NCI-H748 (cell line): ENCODE results near the gene ADAP1.
"Not testable (repeated sequence)": the region's sequence is repeated elsewhere in the genome, so short reads cannot be mapped to it uniquely, and the experiment has no call there.

Experiments
- DNase-seq: peaks from one replicate; lab custom pipeline; 2025; ENCODE audit not compliant: unreplicated experiment; lab: John Stamatoyannopoulos, UW

The ADAP1 gene

DNA sequence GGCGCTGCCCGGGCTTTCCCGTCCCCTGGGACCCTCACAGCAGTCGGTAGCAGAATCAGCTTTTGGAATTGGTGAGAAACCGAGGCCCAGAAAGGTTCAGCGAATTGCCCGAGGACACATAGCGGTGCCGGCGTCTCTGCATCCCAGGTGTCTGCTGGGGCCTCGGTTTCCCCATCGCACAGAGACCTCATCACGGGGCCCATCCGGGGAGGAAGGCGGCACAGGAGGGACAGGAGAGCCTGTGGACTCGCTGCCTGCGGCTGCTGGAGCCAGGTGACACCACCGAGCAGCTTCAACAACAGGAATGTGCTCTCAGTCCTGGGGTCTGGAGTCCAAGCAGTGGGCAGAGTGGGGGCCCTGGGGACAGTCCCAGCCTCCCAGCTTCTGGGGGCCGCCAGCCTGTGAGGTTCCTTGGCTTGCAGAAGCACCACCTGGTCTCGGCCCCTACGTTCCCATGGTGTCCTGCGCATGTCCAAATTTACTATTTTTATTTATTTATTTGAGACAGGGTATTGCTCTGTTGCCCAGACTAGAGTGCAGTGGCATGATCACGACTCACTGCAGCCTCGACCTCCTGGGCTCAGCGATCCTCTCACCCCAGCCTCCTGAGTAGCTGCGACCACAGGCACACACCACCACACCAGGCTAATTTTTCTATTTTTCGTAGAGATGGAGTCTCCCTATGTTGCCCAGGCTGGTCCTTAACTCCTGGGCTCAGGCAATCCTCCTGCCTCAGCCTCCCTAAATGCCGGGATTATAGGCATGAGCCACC, 21.4 kb upstream of the ADAP1 start:
- DNase-seq: no peak

- peak; percentile 91 for DNase-seq
These were observed 20.6 kb upstream of the ADAP1 start, which contains the start of gene COX19 for GRCh38 chr7:974820-975681. Gene COX19 (minus strand): TSS chr7:975549. CDS start chr7:975509, 40 bp downstream.

DNA sequence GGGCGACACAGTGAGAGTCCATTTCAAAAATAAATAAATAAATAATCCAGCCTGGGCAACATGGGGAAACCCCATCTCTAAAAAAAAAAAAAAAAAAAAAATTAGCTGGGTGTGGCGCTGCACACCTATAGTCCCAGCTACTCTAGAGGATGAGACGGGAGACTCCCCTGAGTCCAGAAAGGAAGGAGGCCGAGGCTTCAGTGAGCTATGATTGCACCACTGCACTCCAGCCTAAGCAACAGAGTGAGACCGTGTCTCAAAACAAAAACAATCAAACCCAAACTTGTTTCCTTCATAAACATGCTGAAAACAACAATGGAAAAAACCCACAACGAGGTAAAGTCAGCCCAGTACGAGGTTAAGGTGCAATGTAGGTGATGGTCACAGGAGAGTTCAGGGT, 19.7 kb upstream of the ADAP1 start:
- no peak for DNase-seq

DNA sequence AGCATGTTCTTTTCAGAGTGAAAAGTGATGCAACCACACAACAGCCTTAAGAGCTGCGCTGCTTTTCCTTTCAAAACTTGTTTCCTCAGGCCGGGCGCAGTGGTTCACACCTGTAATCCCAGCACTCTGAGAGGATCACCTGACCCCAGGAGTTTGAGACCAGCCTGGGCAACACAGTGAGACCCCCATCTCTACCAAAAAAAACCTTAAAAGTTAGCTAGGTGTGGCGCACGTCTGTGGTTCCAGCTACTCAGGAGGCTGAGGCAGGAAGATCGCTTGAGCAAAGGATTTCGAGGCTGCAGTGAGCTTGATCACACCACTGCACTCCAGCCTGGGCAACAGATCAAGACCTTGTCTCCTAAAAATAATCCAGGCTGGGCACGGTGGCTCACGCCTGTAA, 18.8 kb upstream of the ADAP1 start:
- DNase-seq: no peak

DNA sequence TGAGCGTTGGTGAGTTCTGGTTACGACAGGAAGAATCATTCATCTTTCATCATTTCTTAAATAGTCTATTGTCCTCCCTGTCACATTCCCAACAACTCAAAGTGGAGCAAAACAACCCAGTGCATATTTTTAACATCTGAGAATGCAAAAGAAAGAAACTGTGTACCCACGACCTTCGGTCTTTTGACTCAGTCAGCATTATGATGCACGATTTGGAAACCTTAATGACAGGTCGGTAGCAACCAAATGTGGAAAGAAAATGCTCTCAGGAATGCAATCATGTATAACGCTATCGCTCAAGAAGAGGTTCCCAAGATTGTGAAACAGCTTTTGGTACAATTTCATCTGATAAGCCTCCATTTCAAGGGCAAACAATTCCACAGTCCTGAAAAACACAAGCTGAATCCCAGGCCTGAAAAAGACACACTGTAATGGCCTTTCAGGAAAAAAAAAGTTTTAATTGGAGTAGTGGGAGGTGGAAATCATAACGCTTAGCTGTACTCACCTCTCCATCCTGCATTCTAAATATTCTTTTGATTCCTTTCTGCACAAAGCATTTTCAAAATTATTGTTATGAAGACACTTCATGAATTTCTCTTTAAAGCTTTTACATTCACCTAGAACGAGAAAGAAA, 18.3 kb upstream of the ADAP1 start:
- DNase-seq: no peak

DNA sequence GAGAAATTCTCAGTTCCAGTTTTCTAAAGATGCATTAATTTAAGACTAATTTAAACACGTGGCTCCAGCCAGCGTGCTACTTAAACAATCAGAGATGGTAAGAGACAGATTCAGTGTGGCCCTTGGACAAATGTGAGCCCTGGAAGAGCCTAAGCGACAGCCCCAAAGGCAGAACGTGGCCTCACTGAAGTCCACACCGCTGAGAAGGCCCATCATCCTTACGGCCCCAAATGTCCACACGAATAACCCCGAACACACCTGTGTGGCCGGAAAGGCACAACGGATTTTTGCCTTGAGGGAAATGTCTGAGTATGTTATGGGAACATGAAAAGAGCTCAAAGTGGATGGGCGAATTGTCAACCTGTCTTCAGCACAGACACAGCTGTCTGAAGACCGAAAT, 17.6 kb upstream of the ADAP1 start:
- DNase-seq: no peak

DNA sequence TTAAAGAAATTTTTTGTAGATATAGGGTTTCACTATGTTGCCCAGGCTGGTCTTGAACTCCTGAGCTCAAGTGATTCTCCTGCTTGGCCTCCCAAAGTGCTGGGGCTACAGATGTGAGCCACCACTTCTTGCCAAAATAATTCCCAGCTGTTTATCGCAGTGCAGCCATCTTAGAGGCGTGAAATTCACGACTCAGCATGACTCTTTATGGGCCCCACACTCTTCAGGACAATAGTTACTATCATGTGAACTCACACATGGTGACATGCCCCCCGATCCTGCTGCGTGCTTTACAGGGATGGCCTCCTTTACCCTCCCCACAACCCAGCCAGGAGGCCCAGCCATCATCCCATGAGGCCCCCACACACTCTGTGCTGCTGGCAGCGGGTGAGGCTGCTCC, 16.3 kb upstream of the ADAP1 start:
- no peak for DNase-seq

GRCh38 chr7:969403-969802, 14.9 kb upstream of the ADAP1 start:
- no peak for DNase-seq

DNA sequence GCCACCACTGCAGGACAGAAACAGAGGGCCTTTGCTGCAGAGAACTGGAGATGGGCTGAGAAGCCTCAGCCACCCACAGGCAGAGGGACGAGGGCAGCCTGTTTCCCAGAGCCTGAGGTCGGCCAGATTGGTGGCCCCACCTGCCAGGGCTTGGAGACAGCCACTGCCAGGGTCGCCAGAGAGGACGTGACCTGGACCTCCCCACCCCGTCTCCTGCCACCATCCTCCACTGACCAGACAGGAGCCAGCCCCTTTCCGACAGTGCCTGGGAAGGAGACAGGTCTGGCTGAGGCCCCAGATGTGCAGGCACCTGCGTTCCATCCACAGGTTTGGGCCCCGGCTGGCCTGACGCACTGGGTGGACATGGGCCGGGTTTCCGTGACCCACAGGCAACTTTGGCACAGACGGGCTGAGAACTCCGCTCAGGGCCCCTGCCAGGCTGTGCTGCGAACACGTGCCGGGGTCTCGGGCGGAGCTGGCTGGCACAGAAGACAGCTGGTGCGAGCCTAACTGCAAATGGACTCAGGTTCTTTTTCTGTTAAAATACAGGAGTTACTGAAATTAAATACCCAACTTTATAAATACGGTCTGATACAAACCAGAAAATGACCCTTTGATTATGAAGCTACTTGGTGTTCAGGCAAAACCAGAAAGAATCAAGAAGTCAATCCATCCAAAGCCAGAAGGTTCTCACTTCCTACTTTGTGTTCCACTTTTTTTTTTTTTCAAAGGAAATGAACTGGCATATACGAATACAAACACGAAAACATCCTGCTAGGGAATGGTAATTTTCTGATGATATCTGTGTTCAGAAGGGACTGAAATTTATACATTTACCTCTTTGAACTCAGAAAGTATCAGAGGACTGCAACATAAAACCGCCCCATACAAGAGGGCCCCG, 14.0 kb upstream of the ADAP1 start:
- DNase-seq: no peak

DNA sequence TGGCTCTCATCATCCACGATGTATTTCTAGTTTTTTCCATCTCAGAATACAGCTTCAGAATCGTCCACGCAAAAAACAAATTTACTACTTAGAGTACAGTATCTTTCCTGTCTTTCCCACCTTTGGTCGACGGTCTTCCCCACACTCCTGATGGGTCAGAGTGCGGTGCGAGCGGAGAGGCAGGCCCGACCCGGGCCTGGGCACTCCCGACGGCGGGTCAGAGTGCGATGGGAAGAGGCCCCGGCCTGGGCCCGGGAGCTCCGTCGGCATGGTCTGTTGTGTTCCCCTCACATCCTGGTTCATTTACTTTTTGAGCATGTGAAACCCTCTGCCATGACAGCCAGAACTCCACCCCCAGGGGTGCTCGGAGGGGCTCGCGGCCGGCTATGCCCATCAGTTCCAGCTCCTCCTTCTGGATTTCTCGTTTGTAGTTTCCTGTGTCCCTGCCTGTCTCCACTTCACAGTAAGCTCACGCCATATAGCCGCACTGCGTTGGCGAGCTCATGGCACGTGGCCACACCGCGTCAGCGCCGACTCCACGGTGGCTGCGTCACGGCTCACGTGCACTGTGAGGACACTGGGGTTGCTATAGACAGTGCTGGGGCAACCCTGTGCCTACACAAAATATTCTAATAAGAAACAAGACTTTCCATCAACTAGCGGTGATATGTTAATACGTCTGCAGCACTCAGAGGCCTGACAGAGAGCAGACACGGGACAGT, 13.0 kb upstream of the ADAP1 start:
- DNase-seq: no peak

GRCh38 chr7:966291-967069, 12.0 kb upstream of the ADAP1 start:
- DNase-seq: no peak

GRCh38 chr7:964401-965231, 10.1 kb upstream of the ADAP1 start:
- DNase-seq: peak; percentile 30

DNA sequence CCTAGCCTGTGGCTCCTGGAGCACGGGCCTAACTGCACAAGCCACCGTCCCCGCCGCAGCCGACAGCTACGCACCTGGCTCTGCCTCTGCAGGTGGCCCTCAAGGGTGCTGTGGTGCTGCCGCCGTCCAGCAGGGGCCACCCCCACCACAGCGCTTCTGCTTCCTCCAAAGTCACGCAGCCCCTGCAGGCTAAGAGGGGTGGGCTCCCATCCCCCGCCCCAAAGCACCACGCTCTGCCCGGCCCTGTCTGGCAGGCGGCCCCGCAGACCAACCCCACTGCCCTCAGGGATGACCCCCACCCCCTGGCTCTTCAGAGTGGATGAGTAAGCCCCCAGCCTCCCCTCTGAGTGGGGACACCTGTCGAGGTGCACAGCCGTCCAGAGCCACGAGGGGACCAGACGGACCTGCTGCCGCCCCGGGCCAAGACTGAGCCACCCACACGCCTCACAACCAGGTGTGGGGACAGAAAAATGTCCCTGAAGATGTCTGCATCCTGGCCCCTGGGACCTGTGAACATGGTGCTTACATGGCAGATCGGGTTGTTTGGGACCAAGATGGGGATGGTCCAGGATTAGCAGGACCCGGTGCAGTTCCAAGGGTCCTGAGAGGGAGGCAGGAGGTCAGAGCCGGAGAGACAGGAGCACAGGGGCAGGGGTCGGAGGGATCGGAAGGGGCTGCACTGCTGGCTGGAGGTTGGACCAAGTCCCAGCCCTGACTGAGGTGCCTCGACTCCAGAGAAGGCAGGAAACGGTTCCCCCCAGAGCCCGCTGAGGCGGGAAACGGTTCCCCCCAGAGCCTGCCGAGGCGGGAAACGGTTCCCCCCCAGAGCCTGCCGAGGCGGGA, 9.0 kb upstream of the ADAP1 start:
- DNase-seq: no peak

- DNase-seq: no peak
These were observed 8.1 kb upstream of the ADAP1 start for GRCh38 chr7:962401-963081.

DNA sequence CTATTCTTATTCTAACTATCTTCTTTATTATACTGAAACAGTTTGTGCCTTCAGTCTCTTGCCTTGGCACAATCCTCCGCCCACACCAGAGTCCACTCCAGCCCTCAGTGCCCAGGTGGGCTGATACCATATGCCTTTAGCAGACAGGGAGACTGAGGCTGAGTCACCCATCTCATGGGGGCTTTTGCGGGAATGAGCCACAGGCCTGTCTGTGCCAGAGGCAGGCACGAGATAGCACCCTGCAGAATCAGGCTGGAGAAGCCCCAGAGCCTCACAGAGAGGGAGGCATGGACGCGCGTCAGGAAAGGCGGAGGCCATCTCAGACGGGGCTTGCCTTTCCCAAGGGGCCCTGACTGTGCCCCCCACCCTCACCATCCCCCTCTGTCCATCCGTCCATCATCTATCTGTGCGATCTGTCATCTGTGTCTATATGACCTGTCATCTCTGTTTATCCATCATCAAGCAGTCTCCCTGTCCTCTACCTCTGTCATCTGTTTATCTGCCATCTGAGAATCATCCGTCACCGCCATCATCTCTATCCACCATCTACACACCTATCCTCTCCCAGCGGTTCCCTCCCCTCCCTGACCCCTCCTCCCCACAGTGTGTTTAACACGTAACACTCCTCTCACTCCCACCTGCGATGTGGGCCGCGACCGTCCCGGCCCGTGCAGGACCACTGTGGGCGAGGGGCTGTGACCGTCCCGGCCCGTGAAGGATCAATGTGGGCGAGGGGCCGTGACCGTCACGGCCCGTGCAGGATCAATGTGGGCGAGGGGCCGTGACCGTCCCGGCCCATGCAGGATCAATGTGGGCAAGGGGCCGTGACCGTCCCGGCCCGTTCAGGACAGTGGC, 7.3 kb upstream of the ADAP1 start:
- DNase-seq: no peak

- DNase-seq: not testable (repeated sequence)
These were observed 6.5 kb upstream of the ADAP1 start for GRCh38 chr7:960972-961371.
